ENCODE measurements around the gene NEU3. TPM values are rescaled to one million over a fixed set of nuclear protein-coding genes. Genes with fewer than 3 reads are reported as not detected.
"Not testable (repeated sequence)": the region's sequence is repeated elsewhere in the genome, so short reads cannot be mapped to it uniquely, and the experiment has no call there.

The NEU3 gene
- total and polyA plus RNA-seq, 2 experiments from 2014 or later, result 2.5 to 6.2 TPM

GRCh38 chr11:74957937-74958629, 30.6 kb upstream of the NEU3 start:
- Histone ChIP-seq H4K20me1 (ENCODE audit: insufficient read depth) (peaks cover 13% of the 10 kb centered on the region; the same call in 1 of the 2 replicates), H3K27me3 (replicated peaks; ENCODE audit: insufficient read depth) (no peaks in the 10 kb centered on the region), H3K4me1 (ENCODE audit: insufficient read depth) (peaks cover 13% of the 10 kb centered on the region; the same call in 1 of the 2 replicates), H3K36me3 (ENCODE audit: low read depth) (no peaks in the 10 kb centered on the region; the same call in 1 of the 2 replicates), H3F3A (ENCODE audit: insufficient read depth) (no peaks in the 10 kb centered on the region), H3K9me3 (ENCODE audit: low read depth) (no peaks in the 10 kb centered on the region), H3K4me3 (no peak overlapping the region), H2AFZ (no peak overlapping the region), H3K79me2 (ENCODE audit: insufficient read depth) (peaks cover 100% of the 10 kb centered on the region), H3K9ac (no peak overlapping the region), H3K4me2 (ENCODE audit: unreplicated experiment) (peak overlapping the region; percentile 11), H3K9me2 (ENCODE audit: insufficient read depth) (no peaks in the 10 kb centered on the region), H3K27ac (no peak overlapping the region)
- TF ChIP-seq EZH2 (IDR thresholded peaks at IDR 0.05; ENCODE audit: insufficient read depth, poor library complexity, severe bottlenecking) (no peak), EZH2phosphoT487 (IDR thresholded peaks at IDR 0.05; ENCODE audit: insufficient read depth, low read depth) (no peak)
- DNase-seq, result no peak
- 100% methylated on average over 1 of the region's 1 CpG for WGBS, 2 experiments (ENCODE audit: low coverage in 1 of 2, low lambda C conversion rate in 2 of 2, missing lambda C conversion rate in 2 of 2)
- in situ Hi-C loops (cut with MboI), result no loop called here

- H2AFZ ChIP-seq; H3K27ac ChIP-seq; H3K4me2 ChIP-seq (ENCODE audit: unreplicated experiment); DNase-seq; H3K9ac ChIP-seq; H3K4me3 ChIP-seq; H3K27me3 ChIP-seq (replicated peaks; ENCODE audit: insufficient read depth); H3F3A ChIP-seq (ENCODE audit: insufficient read depth); in situ Hi-C loops (cut with MboI); H3K36me3 ChIP-seq (ENCODE audit: low read depth); H3K9me2 ChIP-seq (ENCODE audit: insufficient read depth); H3K9me3 ChIP-seq (ENCODE audit: low read depth): not testable (repeated sequence)
- H4K20me1 ChIP-seq (ENCODE audit: insufficient read depth), result peaks cover 20% of the 10 kb centered on the region
- peaks cover 100% of the 10 kb centered on the region for H3K79me2 ChIP-seq (ENCODE audit: insufficient read depth)
- 98 to 99% methylated on average over 6 of the region's 6 CpGs for WGBS, 2 experiments (ENCODE audit: low coverage in 1 of 2, low lambda C conversion rate in 2 of 2, missing lambda C conversion rate in 2 of 2)
- H3K4me1 ChIP-seq (ENCODE audit: insufficient read depth), result peaks cover 13% of the 10 kb centered on the region; the same call in 1 of the 2 replicates
Measured at GRCh38 chr11:74960128-74960527, 28.6 kb upstream of the NEU3 start.

DNA sequence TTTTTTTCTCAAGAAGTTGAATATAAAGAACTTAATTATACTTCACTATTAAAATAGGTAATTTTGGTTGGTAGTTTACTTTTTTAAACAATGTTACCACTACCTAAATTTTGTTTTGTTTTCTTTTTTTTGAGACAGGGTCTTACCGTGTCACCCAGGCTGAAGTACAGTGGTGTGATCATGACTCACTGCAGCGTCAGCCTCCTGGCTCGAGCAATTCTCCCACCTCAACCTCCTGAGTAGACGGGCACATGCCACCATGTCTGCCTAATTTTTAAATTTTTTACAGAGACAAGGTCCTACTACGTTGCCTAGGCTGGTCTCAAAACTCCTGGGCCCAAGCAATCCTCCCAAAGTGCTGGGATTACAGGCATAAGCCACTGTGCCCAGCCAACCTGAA, 22.1 kb upstream of the NEU3 start:
- peaks cover 8% of the 10 kb centered on the region; the same call in 1 of the 2 replicates for H4K20me1 ChIP-seq (ENCODE audit: insufficient read depth)
- H3K27ac ChIP-seq, result no peak overlapping the region
- no peak overlapping the region for H2AFZ ChIP-seq
- peaks cover 32% of the 10 kb centered on the region for H3K36me3 ChIP-seq (ENCODE audit: low read depth)
- 76 to 82% methylated on average over 5 of the region's 5 CpGs for WGBS, 2 experiments (ENCODE audit: low coverage in 1 of 2, low lambda C conversion rate in 2 of 2, missing lambda C conversion rate in 2 of 2)
- H3K9ac ChIP-seq, result no peak overlapping the region
- H3K4me2 ChIP-seq (ENCODE audit: unreplicated experiment), result no peak overlapping the region
- H3K4me3 ChIP-seq, result no peak overlapping the region
- no peaks in the 10 kb centered on the region for H3K4me1 ChIP-seq (ENCODE audit: insufficient read depth)
- in situ Hi-C loops (cut with MboI), result no loop called here
- peak; percentile 7 for DNase-seq
- H3K9me2 ChIP-seq (ENCODE audit: insufficient read depth), result no peaks in the 10 kb centered on the region
- H3K27me3 ChIP-seq (replicated peaks; ENCODE audit: insufficient read depth), result no peaks in the 10 kb centered on the region
- no peaks in the 10 kb centered on the region for H3F3A ChIP-seq (ENCODE audit: insufficient read depth)
- TF ChIP-seq EZH2phosphoT487 (IDR thresholded peaks at IDR 0.05; ENCODE audit: insufficient read depth, low read depth) (no peak), EZH2 (IDR thresholded peaks at IDR 0.05; ENCODE audit: insufficient read depth, poor library complexity, severe bottlenecking) (no peak)
- no peaks in the 10 kb centered on the region for H3K9me3 ChIP-seq (ENCODE audit: low read depth)
- peaks cover 97% of the 10 kb centered on the region for H3K79me2 ChIP-seq (ENCODE audit: insufficient read depth)

GRCh38 chr11:74970852-74971395, 17.8 kb upstream of the NEU3 start:
- TF ChIP-seq EZH2phosphoT487 (IDR thresholded peaks at IDR 0.05; ENCODE audit: insufficient read depth, low read depth) (no peak), EZH2 (IDR thresholded peaks at IDR 0.05; ENCODE audit: insufficient read depth, poor library complexity, severe bottlenecking) (no peak)
- Histone ChIP-seq H3K9ac (no peak overlapping the region), H3K9me3 (ENCODE audit: low read depth) (no peaks in the 10 kb centered on the region), H3K9me2 (ENCODE audit: insufficient read depth) (no peaks in the 10 kb centered on the region), H4K20me1 (ENCODE audit: insufficient read depth) (no peaks in the 10 kb centered on the region), H3K79me2 (ENCODE audit: insufficient read depth) (peaks cover 81% of the 10 kb centered on the region), H3K4me3 (no peak overlapping the region), H2AFZ (no peak overlapping the region), H3K27me3 (replicated peaks; ENCODE audit: insufficient read depth) (no peaks in the 10 kb centered on the region), H3F3A (ENCODE audit: insufficient read depth) (no peaks in the 10 kb centered on the region), H3K4me1 (ENCODE audit: insufficient read depth) (no peaks in the 10 kb centered on the region), H3K4me2 (ENCODE audit: unreplicated experiment) (no peak overlapping the region), H3K36me3 (ENCODE audit: low read depth) (peaks cover 27% of the 10 kb centered on the region), H3K27ac (no peak overlapping the region)
- no peak for DNase-seq
- 100% methylated on average over 1 of the region's 1 CpG for WGBS, 2 experiments (ENCODE audit: low coverage in 1 of 2, low lambda C conversion rate in 2 of 2, missing lambda C conversion rate in 2 of 2)
- in situ Hi-C loops (cut with MboI), result no loop called here
